CMK (cell line): ENCODE data around the gene WIPI1.
"Not testable (repeated sequence)": the region's sequence is repeated elsewhere in the genome, so short reads cannot be mapped to it uniquely, and the experiment has no call there.

Experiments
- DNase-seq: peaks from one replicate; pipeline ENCODE4 v3.0.0-alpha.2; 2010; ENCODE audit warnings: low read depth

The WIPI1 gene

GRCh38 chr17:68437979-68438822, 19.1 kb downstream of the WIPI1 start:
- peak; percentile 64 for DNase-seq

- DNase-seq: peak; percentile 65
Observed at GRCh38 chr17:68435876-68436842, 21.1 kb downstream of the WIPI1 start.

- DNase-seq: no peak
Observed at GRCh38 chr17:68435361-68435760, 21.9 kb downstream of the WIPI1 start.

GRCh38 chr17:68433911-68434508, 23.3 kb downstream of the WIPI1 start:
- no peak for DNase-seq

- no peak for DNase-seq
Observed at GRCh38 chr17:68433211-68433610, 24.1 kb downstream of the WIPI1 start.

GRCh38 chr17:68432086-68432864, 25.0 kb downstream of the WIPI1 start:
- no peak for DNase-seq

GRCh38 chr17:68431661-68432071, 25.6 kb downstream of the WIPI1 start:
- DNase-seq: no peak

- no peak for DNase-seq
Observed at GRCh38 chr17:68431045-68431608, 26.2 kb downstream of the WIPI1 start.

- no peak for DNase-seq
Observed at GRCh38 chr17:68429881-68430280, 27.4 kb downstream of the WIPI1 start.

- DNase-seq: no peak
Observed at GRCh38 chr17:68428498-68429172, 28.7 kb downstream of the WIPI1 start.

GRCh38 chr17:68427575-68427974, 29.7 kb downstream of the WIPI1 start:
- DNase-seq: no peak

- no peak for DNase-seq
Observed at GRCh38 chr17:68425979-68426378, 31.3 kb downstream of the WIPI1 start.

- DNase-seq: no peak
Observed at GRCh38 chr17:68424861-68425260, 32.4 kb downstream of the WIPI1 start.

GRCh38 chr17:68424203-68424602, 33.1 kb downstream of the WIPI1 start:
- no peak for DNase-seq

- no peak for DNase-seq
Observed at GRCh38 chr17:68423251-68423650, 34.0 kb downstream of the WIPI1 start.

GRCh38 chr17:68422821-68423220, 34.5 kb downstream of the WIPI1 start:
- DNase-seq: no peak

GRCh38 chr17:68421486-68421885, 35.8 kb downstream of the WIPI1 start:
- DNase-seq: no peak

GRCh38 chr17:68420065-68420464, 37.2 kb downstream of the WIPI1 start:
- DNase-seq: no peak

GRCh38 chr17:68418876-68419275, 38.4 kb downstream of the WIPI1 start:
- DNase-seq: no peak

- DNase-seq: no peak
Observed at GRCh38 chr17:68417317-68417716, 40.0 kb downstream of the WIPI1 start.

- DNase-seq: not testable (repeated sequence)
Observed at GRCh38 chr17:68414901-68415300, 42.4 kb downstream of the WIPI1 start.
